Trophoblast cell (in vitro differentiated cells and primary cell): ENCODE data around the gene SLC9A2.

Experiments used
- DNase-seq, 2 donors: peaks; one replicate each; pipeline ENCODE4 v3.0.0-alpha.2; 2016
- H2AFZ ChIP-seq: 2 replicates; pipeline ENCODE4 v1.6.1; 2013; ENCODE audit warnings: low read length, moderate library complexity, mild to moderate bottlenecking; ENCODE audit not compliant: insufficient read depth, poor library complexity
- H2AK5ac ChIP-seq: 2 replicates; pipeline ENCODE4 v1.6.1; 2013; ENCODE audit warnings: mild to moderate bottlenecking, low read length
- H2BK120ac ChIP-seq: 2 replicates; pipeline ENCODE4 v1.6.1; 2013; ENCODE audit warnings: low read length, mild to moderate bottlenecking, moderate library complexity; ENCODE audit not compliant: insufficient read depth, poor library complexity
- H2BK12ac ChIP-seq: 2 replicates; pipeline ENCODE4 v1.6.1; 2013; ENCODE audit warnings: mild to moderate bottlenecking, low read length, moderate library complexity
- H2BK5ac ChIP-seq: 2 replicates; pipeline ENCODE4 v1.6.1; 2013; ENCODE audit warnings: low read length, low read depth, moderate library complexity, mild to moderate bottlenecking; ENCODE audit not compliant: poor library complexity
- H3K14ac ChIP-seq: 2 replicates; pipeline ENCODE4 v1.6.1; 2013; ENCODE audit warnings: mild to moderate bottlenecking, low read length
- H3K18ac ChIP-seq: 2 replicates; pipeline ENCODE4 v1.6.1; 2013; ENCODE audit warnings: mild to moderate bottlenecking, low read length
- H3K23ac ChIP-seq: 2 replicates; pipeline ENCODE4 v1.6.1; 2013; ENCODE audit warnings: low read length
- H3K27ac ChIP-seq: 2 replicates; pipeline ENCODE4 v1.5.1; 2013; ENCODE audit warnings: low read depth, mild to moderate bottlenecking, inconsistent platforms, low read length, moderate library complexity
- H3K27me3 ChIP-seq: 2 replicates; pipeline ENCODE4 v1.6.1; 2013; ENCODE audit warnings: inconsistent platforms, mild to moderate bottlenecking, low read length, moderate library complexity; ENCODE audit not compliant: insufficient read depth
- H3K36me3 ChIP-seq, 2 experiments: 1 replicate in 1 of 2; 2 replicates in 1 of 2; pipeline ENCODE4 v1.6.1; 2013; ENCODE audit warnings: low read length in 2 of 2, mild to moderate bottlenecking in 2 of 2, moderate library complexity in 1 of 2; ENCODE audit not compliant: insufficient read depth in 2 of 2, control insufficient read depth in 1 of 2
- H3K4ac ChIP-seq: 2 replicates; pipeline ENCODE4 v1.6.1; 2013; ENCODE audit warnings: low read depth, mild to moderate bottlenecking, low read length, moderate library complexity
- H3K4me1 ChIP-seq, 2 experiments: 1 replicate in 1 of 2; 2 replicates in 1 of 2; pipeline ENCODE4 v1.6.1; 2013; ENCODE audit warnings: low read length in 2 of 2, mild to moderate bottlenecking in 2 of 2, moderate library complexity in 1 of 2; ENCODE audit not compliant: insufficient read depth in 2 of 2, control insufficient read depth in 1 of 2
- H3K4me2 ChIP-seq: 2 replicates; pipeline ENCODE4 v1.6.1; 2013; ENCODE audit warnings: inconsistent platforms, mild to moderate bottlenecking, low read length, moderate library complexity
- H3K4me3 ChIP-seq: 2 replicates; pipeline ENCODE4 v1.5.1; 2013; ENCODE audit warnings: mild to moderate bottlenecking, low read depth, low read length, inconsistent platforms
- H3K79me1 ChIP-seq: one replicate; pipeline ENCODE4 v1.6.1; 2013; ENCODE audit warnings: low read length
- H3K79me2 ChIP-seq: 2 replicates; pipeline ENCODE4 v1.6.1; 2013; ENCODE audit warnings: low read length, mild to moderate bottlenecking; ENCODE audit not compliant: control insufficient read depth, insufficient read depth, poor library complexity
- H3K9ac ChIP-seq: 2 replicates; pipeline ENCODE4 v1.6.1; 2013; ENCODE audit warnings: mild to moderate bottlenecking, low read length
- H3K9me3 ChIP-seq: 2 replicates; pipeline ENCODE4 v1.6.1; 2013; ENCODE audit warnings: low read depth, mild to moderate bottlenecking, control low read depth, inconsistent platforms, low read length; ENCODE audit not compliant: insufficient read depth
- H4K12ac ChIP-seq: 2 replicates; pipeline ENCODE4 v1.6.1; 2013; ENCODE audit warnings: low read depth, mild to moderate bottlenecking, low read length, moderate library complexity
- H4K8ac ChIP-seq: 2 replicates; pipeline ENCODE4 v1.6.1; 2013; ENCODE audit warnings: low read depth, mild to moderate bottlenecking, low read length, moderate library complexity
- H4K91ac ChIP-seq: one replicate; pipeline ENCODE4 v1.6.1; 2013; ENCODE audit warnings: low read depth, mild to moderate bottlenecking, low read length, moderate library complexity
- WGBS: extraction: QIAGEN DNeasy Blood & Tissue Kit; methylation state at CpG from one replicate; pipeline ENCODE4 v1.1.7; 2013; ENCODE audit warnings: missing lambda C conversion rate; ENCODE audit not compliant: insufficient read length, insufficient coverage; ENCODE audit errors: extremely low coverage; 5-methylcytosine and 5-hydroxymethylcytosine counted together

The SLC9A2 gene

GRCh38 chr2:102591491-102592045, 27.8 kb upstream of the SLC9A2 start:
- no peak overlapping the region for H2BK120ac ChIP-seq
- no peaks in the 10 kb centered on the region for H3K9me3 ChIP-seq
- no peaks in the 10 kb centered on the region for H3K4me1 ChIP-seq
- no peak overlapping the region for H2BK5ac ChIP-seq
- no peaks in the 10 kb centered on the region for H3K27me3 ChIP-seq
- H4K91ac ChIP-seq: no peak overlapping the region
- H3K9ac ChIP-seq: no peak overlapping the region
- H3K79me1 ChIP-seq: no peaks in the 10 kb centered on the region
- no CpG with 5 or more reads among the region's 3 CpGs for WGBS
- H3K36me3 ChIP-seq: no peaks in the 10 kb centered on the region
- H3K79me2 ChIP-seq: no peaks in the 10 kb centered on the region
- no peak overlapping the region for H3K23ac ChIP-seq
- no peak overlapping the region for H2AK5ac ChIP-seq
- no peak overlapping the region for H4K12ac ChIP-seq
- H3K18ac ChIP-seq: no peak overlapping the region
- H3K14ac ChIP-seq: no peak overlapping the region
- no peak overlapping the region for H3K4me2 ChIP-seq
- no peak overlapping the region for H3K4ac ChIP-seq
- no peak overlapping the region for H2AFZ ChIP-seq
- H4K8ac ChIP-seq: no peak overlapping the region
- H3K4me3 ChIP-seq: no peak overlapping the region
- no peak for DNase-seq
- H3K27ac ChIP-seq: no peak overlapping the region
- no peak overlapping the region for H2BK12ac ChIP-seq

GRCh38 chr2:102592601-102593000, 26.8 kb upstream of the SLC9A2 start:
- no peak overlapping the region for H3K9ac ChIP-seq
- no peak overlapping the region for H2BK5ac ChIP-seq
- no peak overlapping the region for H3K4me2 ChIP-seq
- no peak overlapping the region for H3K4me3 ChIP-seq
- no peaks in the 10 kb centered on the region for H3K79me1 ChIP-seq
- no peak overlapping the region for H3K27ac ChIP-seq
- H3K4me1 ChIP-seq: no peaks in the 10 kb centered on the region
- no peak overlapping the region for H4K12ac ChIP-seq
- H4K91ac ChIP-seq: peak overlapping the region; percentile 5
- no peak overlapping the region for H3K4ac ChIP-seq
- no peaks in the 10 kb centered on the region for H3K79me2 ChIP-seq
- H3K23ac ChIP-seq: no peak overlapping the region
- H2AK5ac ChIP-seq: no peak overlapping the region
- no peak overlapping the region for H2BK12ac ChIP-seq
- peak; percentile 35 to 74 for DNase-seq
- no peak overlapping the region for H3K18ac ChIP-seq
- no peak overlapping the region for H4K8ac ChIP-seq
- no peak overlapping the region for H2AFZ ChIP-seq
- no CpG with 5 or more reads among the region's 2 CpGs for WGBS
- no peak overlapping the region for H2BK120ac ChIP-seq
- H3K9me3 ChIP-seq: no peaks in the 10 kb centered on the region
- no peaks in the 10 kb centered on the region for H3K27me3 ChIP-seq
- H3K36me3 ChIP-seq: no peaks in the 10 kb centered on the region
- H3K14ac ChIP-seq: no peak overlapping the region

GRCh38 chr2:102593516-102593915, 25.8 kb upstream of the SLC9A2 start:
- H3K4me2 ChIP-seq: no peak overlapping the region
- no peaks in the 10 kb centered on the region for H3K4me1 ChIP-seq
- H3K14ac ChIP-seq: no peak overlapping the region
- no peak overlapping the region for H3K27ac ChIP-seq
- H2BK5ac ChIP-seq: no peak overlapping the region
- no peak overlapping the region for H3K4ac ChIP-seq
- H3K4me3 ChIP-seq: no peak overlapping the region
- no peak overlapping the region for H2AK5ac ChIP-seq
- no peak overlapping the region for H2AFZ ChIP-seq
- no peak overlapping the region for H2BK120ac ChIP-seq
- no peaks in the 10 kb centered on the region for H3K9me3 ChIP-seq
- H3K79me1 ChIP-seq: no peaks in the 10 kb centered on the region
- no CpG with 5 or more reads among the region's 3 CpGs for WGBS
- no peak overlapping the region for H4K12ac ChIP-seq
- no peaks in the 10 kb centered on the region for H3K27me3 ChIP-seq
- DNase-seq: no peak
- no peaks in the 10 kb centered on the region for H3K36me3 ChIP-seq
- no peak overlapping the region for H3K18ac ChIP-seq
- no peak overlapping the region for H2BK12ac ChIP-seq
- H4K91ac ChIP-seq: no peak overlapping the region
- no peak overlapping the region for H4K8ac ChIP-seq
- no peak overlapping the region for H3K9ac ChIP-seq
- H3K79me2 ChIP-seq: no peaks in the 10 kb centered on the region
- no peak overlapping the region for H3K23ac ChIP-seq

GRCh38 chr2:102594445-102595016, 24.8 kb upstream of the SLC9A2 start:
- no CpG with 5 or more reads among the region's 6 CpGs for WGBS
- Histone ChIP-seq H4K12ac (no peak overlapping the region), H3K27ac (no peak overlapping the region), H3K9me3 (no peaks in the 10 kb centered on the region), H3K9ac (no peak overlapping the region), H3K79me2 (no peaks in the 10 kb centered on the region), H3K4ac (no peak overlapping the region), H2BK120ac (no peak overlapping the region), H2AK5ac (no peak overlapping the region), H2AFZ (no peak overlapping the region), H3K18ac (no peak overlapping the region), H3K79me1 (no peaks in the 10 kb centered on the region), H3K4me2 (no peak overlapping the region), H3K14ac (no peak overlapping the region), H4K91ac (no peak overlapping the region), H3K23ac (no peak overlapping the region), H2BK5ac (no peak overlapping the region), H4K8ac (no peak overlapping the region), H3K27me3 (no peaks in the 10 kb centered on the region), H3K4me1 (no peaks in the 10 kb centered on the region), H2BK12ac (no peak overlapping the region), H3K36me3 (no peaks in the 10 kb centered on the region), H3K4me3 (no peak overlapping the region)
- no peak for DNase-seq
